A673 (cell line): ENCODE data around the gene METTL26.

Experiments
- CTCF ChIP-seq: fragments of 300-800, 200-600 bp; sonication (generic); conservative IDR thresholded peaks from 2 replicates; pipeline ENCODE4 v1.5.1; 2017; ENCODE audit warnings: low read depth, mild to moderate bottlenecking, antibody characterized with exemption, low read length, moderate library complexity, mixed read lengths
- EZH2 ChIP-seq: fragments of 200-600 bp; sonication (generic); IDR thresholded peaks from 2 replicates; pipeline ENCODE4 v1.6.1; 2017; ENCODE audit warnings: borderline replicate concordance, low read depth, mild to moderate bottlenecking, mixed read lengths, antibody characterized with exemption, low read length; ENCODE audit not compliant: poor library complexity, severe bottlenecking

GRCh38 chr16:672371-672770, 36.3 kb upstream of the METTL26 start:
- TF ChIP-seq CTCF, result no peak
- TF ChIP-seq EZH2, result no peak
